ENCODE results near the gene GIPC3.
"Not testable (repeated sequence)": the region's sequence is repeated elsewhere in the genome, so short reads cannot be mapped to it uniquely, and the experiment has no call there.

The GIPC3 gene

DNA sequence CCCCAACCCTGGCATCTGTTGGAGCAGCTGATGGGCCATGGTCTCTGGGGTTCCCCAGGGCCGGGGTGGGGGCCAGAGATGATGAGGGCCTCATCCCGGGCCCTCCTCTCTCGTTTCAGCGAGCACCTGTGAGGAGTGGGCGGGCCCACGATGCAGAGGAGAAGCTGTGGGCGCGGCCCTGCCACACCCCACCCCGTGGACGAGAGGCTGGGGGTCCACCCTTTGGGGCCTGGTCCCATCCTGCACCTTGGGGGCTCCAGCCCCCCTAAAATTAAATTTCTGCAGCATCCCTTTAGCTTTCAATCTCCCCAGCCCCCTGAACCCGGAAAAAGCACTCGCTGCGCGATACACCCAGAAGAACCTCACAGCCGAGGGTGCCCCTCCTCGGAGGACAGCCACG is 6.9 kb upstream of the GIPC3 start:
- no peak for DNase-seq

DNA sequence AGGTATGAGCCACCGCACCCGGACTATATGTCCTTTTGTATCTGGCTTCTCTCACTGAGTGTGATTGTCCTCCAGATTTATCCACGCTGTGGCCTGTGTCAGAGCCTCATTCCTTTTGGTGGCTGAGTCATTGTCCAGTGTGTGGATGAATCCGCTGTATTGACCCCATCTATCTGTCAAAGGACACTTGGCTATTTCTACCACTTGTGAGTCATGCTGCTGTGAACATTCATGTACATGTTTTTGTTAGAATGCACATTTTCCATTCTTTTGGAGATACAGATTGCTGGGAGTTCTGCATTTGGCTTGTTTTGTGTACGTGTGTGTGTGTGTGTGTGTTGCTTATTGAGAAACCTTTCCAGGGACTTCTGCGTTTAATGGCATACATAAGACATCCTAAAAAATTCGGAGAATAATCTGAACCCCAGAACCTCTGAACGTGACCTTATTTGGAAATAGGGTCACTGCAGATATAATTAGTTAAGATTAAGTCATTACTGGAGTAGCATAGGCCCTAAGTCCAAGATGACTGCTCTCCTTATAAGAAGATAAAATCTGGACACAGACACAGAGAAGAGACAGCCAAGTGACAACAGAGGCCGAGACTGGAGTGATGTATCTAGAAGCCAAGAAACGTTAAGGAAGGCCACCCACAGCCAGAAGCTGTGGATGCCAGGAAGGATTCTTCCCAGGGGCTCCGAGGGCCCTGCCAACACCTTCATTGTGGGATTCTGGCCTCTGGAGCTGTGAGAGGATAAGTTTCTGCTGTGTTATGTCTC is 4.9 kb upstream of the GIPC3 start:
- no peak for DNase-seq

DNA sequence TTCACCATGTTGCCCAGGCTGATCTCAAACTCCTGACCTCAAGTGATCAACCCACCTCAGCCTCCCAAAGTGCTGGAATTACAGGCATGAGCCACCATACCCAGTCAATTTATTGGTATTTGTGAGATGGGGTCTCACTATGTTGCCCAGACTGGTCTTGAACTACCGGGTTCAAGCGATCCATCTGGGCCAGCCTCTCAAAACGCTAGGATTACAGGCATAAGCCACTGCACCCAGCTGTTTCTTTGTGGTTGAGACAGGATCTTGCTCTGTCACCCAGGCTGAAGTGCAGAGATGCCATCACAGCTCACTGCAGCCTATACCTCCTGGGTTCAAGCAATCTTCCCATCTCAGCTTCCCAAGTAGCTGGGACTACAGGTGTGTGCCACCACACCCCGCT is 3.5 kb upstream of the GIPC3 start:
- not testable (repeated sequence) for DNase-seq

DNA sequence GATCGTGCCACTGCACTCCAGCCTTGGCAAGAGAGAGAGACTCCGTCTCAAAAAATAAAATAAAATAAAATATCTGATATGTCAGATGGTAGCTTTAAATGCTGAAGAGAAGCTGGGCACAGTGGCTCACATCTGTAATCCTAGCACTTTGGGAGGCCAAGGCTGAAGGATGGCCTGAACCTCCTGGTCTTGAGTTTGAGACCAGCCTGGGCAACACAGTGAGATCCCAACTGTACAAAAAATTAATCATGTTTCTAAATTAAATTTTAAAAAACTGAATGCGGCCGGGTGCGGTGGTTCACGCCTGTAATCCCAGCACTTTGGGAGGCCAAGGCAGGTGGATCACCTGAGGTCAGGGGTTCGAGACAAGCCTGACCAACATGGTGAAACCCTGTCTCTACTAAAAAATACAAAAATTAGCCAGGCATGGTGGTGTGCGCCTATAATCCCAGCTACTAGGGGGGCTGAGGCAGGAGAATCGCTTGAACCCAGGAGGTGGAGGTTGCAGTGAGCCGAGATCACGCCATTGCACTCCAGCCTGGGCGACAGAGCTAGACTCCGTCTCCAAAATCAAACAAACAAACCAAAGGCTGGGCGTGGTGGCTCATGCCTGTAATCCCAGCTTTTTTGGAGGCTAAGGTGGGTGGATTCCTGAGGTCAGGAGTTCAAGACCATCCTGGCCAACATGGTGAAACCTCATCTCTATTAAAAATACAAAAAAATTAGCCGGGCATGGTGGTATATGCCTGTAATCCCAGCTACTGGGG is 1.1 kb upstream of the GIPC3 start:
- DNase-seq, result not testable (repeated sequence)

DNA sequence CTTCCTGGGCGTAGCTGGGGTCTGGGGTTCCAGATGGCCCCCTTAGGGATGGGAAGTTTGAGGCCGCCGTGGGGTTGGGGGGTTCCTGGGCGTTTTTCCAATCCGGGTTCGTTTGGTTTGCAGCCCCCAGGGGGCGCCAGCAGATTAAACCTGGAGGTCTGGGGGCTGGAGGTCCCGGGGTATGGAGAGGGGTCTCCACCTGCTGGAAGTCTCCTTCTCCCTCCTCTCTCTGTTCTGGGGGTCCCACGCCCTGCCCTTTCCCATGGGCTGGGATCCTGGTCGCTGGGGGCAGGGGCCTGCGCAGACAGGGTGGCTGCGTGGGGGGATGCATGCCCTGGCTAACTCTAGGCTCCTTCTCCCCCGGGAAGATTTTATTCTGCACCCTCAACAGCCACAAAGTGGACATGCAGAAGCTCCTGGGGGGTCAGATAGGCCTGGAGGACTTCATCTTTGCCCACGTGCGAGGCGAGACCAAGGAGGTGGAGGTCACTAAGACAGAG is 899 bp downstream of the GIPC3 start:
- peak; percentile 35 for DNase-seq

DNA sequence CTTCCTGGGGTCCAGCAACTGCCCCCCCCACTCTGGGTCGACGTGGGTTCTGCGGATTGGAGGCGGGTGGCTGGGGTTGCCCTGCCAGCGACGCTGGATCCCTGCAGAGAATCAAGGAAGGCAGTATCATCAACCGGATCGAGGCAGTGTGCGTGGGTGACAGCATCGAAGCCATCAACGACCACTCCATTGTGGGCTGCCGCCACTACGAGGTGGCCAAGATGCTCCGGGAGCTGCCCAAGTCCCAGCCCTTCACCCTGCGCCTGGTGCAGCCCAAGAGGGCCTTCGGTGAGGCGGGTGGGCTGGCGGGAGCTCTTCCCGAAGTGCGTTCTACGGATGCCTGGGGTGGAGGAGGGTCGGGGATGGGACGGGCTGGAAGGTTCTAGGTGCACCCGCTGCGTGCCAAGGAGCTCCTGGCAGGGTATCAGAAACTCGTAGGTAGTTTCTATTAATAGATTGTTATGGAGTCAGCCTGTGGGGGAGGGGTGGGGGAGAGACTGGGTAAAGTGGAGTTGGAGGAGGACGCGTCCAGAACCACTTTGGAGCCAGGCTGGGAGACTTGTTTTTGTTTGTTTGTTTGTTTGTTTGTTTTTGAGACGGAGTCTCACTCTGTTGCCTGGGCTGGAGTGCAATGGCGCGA is 1.5 kb downstream of the GIPC3 start:
- no peak for DNase-seq

DNA sequence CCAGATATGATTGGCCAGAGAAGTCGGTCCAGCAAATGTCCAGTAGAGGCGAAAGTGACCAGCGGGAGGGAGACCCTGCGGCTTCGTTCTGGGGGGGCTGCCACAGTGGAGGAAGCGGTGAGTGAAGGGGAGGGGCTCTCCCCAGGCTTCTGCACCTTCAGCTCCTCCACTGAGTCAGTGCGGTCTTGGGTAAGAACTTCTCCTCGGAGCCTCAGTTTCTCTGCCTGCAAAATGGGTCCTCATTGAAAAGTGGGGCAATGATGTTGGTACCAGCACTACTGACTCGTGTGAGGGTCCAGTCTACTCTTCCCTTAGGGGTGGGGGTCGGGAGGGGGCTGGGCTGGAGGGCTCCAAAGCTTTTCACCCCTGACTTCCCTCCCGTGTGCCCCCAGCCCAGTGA is 4.2 kb downstream of the GIPC3 start:
- no peak for DNase-seq

DNA sequence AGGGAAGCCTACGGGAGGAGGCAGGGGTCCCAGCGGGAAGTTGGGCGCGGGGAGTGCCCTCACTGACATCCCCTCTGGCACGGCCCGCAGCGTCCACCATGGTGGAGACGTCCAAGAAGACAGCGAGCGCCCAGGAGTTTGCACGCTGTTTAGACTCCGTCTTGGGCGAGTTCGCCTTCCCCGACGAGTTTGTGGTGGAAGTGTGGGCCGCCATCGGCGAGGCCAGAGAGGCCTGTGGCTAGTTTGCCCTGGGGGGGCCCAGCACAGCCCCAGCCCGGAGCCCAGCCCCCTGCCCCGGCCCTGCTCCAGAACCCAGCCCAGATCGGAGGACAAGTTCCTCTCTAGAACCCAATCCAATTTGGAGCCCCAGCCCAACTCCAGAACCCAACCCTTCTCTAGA is 4.7 kb downstream of the GIPC3 start:
- DNase-seq, result no peak

DNA sequence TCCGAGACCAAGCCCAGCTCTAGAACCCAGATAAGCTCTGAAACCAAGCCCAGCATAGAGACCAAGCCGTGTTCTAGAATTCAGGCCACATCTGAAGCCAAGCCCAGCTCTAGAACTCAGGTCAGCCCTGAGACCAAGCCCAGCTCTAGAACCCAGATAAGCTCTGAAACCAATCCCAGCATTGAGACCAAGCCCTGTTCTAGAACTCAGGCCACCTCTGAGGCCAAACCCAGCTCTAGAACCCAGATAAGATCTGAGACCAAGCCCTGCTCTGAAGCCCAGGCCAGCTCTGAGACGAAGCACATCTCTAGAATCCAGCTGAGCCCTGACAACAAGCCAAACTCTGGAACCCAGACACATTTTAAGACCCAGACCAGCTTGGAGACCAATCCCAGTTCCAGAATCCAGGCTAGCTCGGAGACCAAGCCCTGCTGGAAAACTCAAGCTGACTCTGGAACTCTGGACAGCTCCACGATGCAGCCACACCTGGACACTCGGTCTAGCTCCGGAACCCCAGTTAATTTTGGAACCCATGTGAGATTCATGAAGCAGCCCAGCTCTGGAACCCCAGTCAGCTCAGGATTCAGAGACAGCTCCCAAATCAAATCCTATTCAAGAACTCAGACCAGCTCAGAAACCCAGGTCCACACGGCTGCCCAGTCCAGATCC is 5.8 kb downstream of the GIPC3 start:
- DNase-seq, result no peak

DNA sequence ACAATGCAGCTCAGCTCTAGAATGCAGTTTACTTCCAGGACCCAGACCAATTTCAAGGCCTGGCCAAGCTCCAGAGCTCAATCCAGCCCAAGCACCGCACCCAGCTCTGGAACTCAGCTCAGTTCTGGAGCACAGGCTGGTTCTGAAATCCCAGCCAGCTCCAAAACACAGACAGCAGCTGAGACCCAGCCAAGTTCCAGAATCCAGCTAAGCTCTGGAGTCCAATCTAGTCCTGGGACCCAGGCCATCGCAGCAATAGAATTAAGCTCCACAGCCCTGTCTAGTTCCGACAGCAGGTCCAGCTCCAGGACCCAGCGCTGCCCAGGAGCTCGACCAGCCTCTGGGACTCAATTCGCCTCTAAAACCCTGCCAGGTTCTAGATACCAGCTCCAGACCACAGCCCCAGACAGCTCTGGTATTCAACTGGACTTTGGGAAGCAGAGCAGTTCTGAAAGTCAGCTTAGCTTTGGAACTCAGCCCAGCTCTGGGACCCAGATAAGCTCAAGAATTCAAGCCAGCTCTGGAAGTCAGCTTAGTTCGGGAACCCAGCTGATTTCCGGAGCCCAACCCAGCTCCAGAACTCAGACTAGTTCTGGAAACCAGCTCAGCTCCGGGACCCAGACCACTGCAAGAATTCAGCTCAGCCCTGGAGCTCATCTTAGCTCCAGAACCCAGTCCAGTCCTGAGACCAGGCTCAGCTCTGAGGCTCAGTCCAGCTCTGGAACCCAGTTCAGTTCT is 6.8 kb downstream of the GIPC3 start:
- DNase-seq, result no peak

DNA sequence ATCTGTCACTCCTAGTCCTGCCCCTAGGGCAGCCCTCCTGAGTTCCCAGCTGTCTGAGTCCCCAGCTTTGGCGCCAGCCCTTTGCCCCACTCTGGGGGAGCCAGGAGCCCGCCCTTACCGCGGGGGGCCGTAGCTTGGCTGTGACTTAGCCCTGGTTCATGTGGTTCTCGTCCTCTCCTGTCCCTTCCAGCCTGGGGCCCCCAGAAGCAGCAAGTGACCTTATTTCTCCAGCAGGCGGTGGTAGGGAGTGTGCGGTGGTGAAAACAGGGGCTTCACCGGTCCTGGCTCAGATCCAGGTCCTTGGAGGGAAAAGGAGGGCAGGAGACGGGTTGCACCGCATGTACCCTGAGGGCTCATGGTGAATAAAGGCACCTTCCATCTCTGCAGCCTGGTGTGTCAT is 7.9 kb downstream of the GIPC3 start:
- no peak for DNase-seq

DNA sequence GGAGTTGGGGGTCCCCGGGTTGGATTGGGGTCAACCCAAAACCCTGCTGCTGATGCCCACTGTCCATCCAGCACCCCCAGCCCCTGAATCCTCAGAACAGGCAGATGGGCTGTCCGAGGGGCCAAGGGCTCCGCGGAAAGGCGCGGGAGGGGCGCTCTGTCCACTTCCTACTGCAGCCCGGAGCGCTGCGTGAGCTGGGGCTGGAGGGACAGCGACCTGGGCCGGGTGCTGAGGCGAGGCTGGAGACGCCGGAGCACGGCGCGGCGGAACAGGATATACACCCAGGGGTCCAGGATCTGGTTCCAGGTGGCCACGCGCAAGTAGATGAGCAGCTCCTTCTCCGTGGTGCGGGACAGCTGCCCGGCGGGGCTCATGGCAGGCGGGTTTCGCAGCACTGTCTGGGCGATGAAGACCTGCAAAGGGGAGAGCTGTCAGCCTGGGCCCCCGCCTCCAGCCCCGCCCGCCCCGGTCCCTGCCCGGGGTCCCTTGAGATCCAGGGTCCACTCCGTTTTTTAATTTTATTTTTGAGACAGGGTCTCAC is 10.3 kb downstream of the GIPC3 start:
- DNase-seq, result no peak

DNA sequence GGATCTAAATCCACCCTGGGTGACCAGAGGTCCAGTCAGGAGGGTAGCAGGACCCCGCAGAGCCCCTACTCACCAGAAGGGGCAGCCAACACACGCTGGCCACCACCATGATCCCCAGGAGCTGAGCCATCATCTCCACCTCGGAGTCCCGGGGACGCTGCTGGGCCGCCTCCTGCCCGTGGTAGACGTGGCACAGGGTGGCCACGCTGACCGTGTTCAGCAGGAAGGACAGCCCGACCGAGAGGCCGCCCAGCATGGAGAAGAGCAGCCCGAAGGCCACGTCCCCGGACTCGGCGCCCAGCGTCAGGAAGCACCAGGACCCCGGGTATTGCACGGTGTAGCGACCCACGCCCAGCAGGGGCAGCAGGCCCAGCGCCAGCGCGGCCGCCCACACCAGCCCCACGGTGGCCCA is 14.5 kb downstream of the GIPC3 start:
- DNase-seq, result no peak

DNA sequence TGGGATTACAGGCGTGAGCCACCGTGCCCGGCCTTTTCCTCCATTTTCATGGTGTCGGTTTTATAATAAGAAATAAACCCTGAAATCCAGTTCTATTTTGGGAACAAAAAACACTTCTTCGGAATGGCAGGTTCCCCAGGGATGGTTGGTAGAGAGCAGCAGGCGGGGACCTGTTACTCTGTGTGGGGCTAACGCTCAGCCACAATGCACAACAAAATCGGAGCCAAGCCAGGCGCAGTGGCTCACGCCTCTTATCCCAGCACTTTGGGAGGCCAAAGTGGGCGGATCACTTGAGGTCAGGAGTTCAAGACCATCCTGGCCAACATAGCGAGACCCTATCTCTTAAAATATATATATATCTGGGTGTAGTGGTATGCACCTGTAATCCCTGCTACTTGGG is 15.7 kb downstream of the GIPC3 start:
- no peak for DNase-seq

DNA sequence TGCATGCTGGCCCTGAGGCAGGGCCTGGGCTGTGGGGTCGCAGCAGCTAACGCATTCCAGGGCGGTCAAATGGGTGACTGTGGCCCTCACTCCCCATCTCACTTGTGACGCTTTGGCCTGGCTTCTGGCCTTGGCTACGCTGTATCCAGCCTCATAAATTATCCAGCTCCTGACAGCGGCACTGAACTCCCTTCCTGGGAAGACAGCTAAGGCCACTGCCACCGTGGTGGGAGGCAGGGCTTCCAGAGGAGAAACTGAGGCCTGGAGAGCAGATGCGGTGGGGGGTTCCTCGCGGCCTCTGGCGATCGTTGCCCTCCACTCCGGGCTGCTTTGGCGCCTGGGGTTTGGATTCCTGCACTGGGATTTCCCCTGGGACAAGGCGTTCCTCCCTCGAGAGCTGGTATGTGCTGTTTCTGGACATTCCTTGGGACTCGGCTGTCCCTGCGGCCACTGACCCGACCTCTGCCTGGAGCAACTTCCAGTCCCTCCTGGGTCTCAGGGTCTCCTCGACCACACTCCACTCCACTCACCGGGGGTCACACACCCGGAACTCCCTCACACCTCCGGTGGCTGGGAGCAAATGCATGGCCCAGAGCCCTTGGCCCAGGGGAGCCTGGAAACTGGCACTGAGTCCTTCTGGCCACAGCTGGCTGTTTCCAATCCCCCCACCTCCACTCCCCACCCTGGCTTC is 18.0 kb downstream of the GIPC3 start:
- no peak for DNase-seq

DNA sequence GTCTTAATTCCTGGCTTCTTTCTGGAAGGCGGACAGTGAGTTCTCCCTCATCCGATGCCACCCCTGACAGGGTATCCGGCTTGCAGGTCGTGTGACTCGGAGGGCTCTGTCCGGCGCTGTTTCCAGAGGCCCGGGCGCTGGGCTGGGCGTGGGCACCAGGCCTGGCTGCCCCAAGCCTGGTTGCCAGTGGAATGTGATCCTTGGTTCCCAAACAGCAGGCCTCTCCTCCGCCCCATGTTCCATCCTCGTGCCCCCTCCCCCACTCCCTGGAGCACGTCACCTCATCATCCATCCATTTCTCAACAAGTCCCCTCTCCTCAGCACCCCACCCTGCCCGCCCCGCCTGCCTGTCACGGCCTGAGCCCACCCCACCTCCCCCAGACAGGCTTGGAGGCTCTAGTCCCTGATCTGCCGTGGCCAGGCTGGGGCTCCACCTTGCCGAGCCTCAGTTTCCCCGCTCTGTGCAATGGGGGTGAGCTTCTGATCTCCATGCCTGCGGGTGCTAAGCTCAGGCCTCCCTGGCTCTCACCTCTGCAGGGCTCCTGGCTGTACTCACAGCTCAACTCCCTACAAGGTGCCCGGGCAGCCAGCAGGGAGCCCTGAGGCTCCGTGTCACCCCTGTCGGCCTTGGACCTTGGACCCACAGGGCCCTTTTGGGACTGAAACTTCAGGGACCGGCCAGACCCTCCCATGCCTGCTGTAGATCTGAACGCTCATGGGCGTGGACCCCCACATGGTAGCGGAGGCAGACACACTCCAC is 19.1 kb downstream of the GIPC3 start:
- no peak for DNase-seq

DNA sequence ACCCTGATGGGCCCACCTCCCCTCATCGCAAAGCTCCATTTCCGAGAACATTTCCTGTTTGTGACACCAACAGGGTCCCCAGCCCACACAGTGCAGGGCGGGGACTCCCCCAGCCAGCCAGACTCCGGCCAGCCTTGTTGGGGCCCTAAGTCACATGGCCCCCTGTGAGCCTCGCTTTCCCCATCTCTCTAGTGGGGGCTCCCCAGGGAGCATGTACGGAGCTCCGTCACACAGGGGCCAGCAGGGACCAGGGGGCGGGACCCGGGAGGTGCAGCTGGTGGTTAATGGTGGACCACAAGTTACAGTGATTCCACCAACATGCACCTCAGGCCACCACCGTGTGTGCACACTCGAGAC is 19.7 kb downstream of the GIPC3 start:
- peak; percentile 43 for DNase-seq

DNA sequence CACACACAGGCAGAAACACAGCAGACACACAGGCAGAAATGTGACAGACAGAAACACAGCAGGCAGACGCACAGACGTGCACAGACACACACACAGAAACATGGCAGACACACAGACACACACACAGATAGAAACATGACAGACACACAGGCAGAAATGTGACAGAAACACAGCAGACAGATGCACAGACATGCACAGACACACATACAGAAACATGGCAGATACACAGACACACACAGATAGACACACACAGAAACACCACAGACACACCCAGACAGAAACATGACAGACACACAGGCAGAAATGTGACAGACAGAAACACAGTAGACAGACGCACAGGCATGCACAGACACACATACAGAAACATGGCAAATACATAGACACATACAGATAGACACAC is 20.1 kb downstream of the GIPC3 start:
- DNase-seq, result no peak

DNA sequence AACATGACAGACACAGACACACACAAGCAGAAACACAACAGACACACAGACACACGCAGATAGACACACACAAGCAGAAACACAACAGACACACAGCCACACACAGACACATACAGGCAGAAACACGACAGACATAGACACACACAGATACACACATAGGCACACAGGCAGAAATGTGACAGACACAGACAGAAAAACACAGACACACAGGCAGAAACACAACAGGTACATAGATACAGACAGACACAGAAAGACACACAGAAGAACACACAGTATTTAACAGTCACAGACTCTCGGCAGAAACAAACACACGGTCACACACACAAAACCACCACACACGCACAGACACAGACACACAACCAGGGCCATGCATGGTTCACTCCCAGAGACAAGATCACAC is 20.5 kb downstream of the GIPC3 start:
- no peak for DNase-seq

DNA sequence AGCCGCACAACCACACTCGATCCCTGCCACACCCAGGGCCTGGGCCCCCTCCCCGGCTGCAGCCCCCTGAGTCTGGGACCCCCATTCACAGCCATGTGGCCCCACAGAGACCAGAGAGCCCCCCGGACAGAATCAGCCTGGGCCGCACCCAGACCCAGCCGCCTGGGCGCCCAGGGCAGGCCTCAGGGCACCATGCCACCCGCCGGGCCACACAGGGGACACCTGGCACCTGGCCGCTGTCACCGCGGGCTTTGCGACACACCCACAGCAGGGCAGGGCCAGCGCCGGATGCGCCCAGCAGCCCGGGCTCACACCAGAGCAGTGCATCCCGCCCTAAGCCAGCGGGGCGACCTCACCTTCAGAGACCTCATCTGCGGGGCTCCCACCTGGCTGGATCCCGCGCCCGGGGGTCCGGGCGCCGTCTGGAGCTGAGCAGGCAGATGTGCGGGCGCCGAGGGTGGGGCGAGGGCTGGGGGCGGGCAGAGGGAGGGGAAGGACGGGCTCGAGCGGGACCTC is 21.0 kb downstream of the GIPC3 start:
- peak; percentile 32 for DNase-seq
